Stimulated activated naive CD8-positive, alpha-beta T cell treated with anti-CD3 and anti-CD28 coated beads, Interleukin-15, amount 100 ng/mL, for 72 hours (primary cell): ENCODE data around the gene PACS1.

Source experiments
- ATAC-seq: fragments of 150-1000 bp; cut with Tn5 transposase; 2 replicates; pipeline ENCODE4 v1.10.0; 2021; ENCODE audit warnings: mild to moderate bottlenecking, moderate library complexity
- DNase-seq, 2 donors: peaks; one replicate each; pipeline ENCODE4 v3.0.0; 2021 to 2022
- H3K27ac Mint-ChIP-seq, 2 donors: one replicate each; pipeline ENCODE4 v1.8.0; 2022; ENCODE audit warnings: mild to moderate bottlenecking in 2 of 2, mixed read lengths in 2 of 2, moderate library complexity in 2 of 2
- H3K27me3 Mint-ChIP-seq: one replicate; pipeline ENCODE4 v1.8.0; 2022; ENCODE audit warnings: mixed read lengths
- H3K4me1 Mint-ChIP-seq: one replicate; pipeline ENCODE4 v1.8.0; 2022; ENCODE audit warnings: mild to moderate bottlenecking, mixed read lengths
- H3K4me3 Mint-ChIP-seq, 2 donors: one replicate each; pipeline ENCODE4 v1.8.0; 2022; ENCODE audit warnings: mild to moderate bottlenecking in 2 of 2, mixed read lengths in 2 of 2, moderate library complexity in 1 of 2
- H3K9me3 Mint-ChIP-seq, 2 donors: one replicate each; pipeline ENCODE4 v1.8.0; 2022; ENCODE audit warnings: mixed read lengths in 2 of 2

PACS1 gene

DNA sequence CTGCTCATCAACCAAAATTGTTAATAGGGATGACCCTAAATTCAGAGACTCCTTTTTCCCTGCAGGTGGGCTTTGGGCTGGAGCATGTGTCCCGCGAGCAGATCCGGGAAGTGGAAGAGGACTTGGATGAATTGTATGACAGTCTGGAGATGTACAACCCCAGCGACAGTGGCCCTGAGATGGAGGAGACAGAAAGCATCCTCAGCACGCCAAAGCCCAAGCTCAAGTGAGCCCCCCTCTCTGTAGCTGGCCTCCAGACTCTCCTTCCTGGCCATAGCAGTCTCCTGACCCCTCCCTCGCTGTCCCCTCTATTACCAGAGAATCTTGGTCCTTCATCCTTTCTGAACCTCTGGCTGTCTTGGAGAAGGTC is 150.5 kb downstream of the PACS1 start:
- Mint-ChIP-seq H3K4me1 (peaks cover 27% of the 10 kb centered on the region), H3K27me3 (no peaks in the 10 kb centered on the region), H3K4me3 (no peak overlapping the region), H3K27ac (no peak overlapping the region), H3K9me3 (no peaks in the 10 kb centered on the region)
- DNase-seq: no peak
- no peak for ATAC-seq

DNA sequence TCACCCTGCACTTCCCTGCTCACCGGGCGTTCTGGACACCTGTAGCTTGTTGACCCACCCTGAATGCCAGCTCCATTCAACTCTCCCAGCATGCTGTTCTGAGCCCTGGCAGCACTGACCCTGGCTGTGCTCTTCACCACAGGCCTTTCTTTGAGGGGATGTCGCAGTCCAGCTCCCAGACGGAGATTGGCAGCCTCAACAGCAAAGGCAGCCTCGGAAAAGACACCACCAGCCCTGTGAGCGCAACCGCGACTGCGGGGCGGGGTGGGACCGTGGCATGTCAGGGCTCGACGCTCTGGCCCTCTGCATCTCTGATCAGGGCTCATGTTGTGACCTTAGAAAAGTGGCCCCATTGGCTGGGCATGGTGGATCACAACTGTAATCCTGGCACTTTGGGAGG is 150.9 kb downstream of the PACS1 start:
- peaks cover 29% of the 10 kb centered on the region for H3K4me1 Mint-ChIP-seq
- ATAC-seq (no peak), DNase-seq (no peak)
- no peak overlapping the region for H3K4me3 Mint-ChIP-seq
- no peaks in the 10 kb centered on the region for H3K27me3 Mint-ChIP-seq
- peak overlapping the region; percentile 54 to 97 for H3K27ac Mint-ChIP-seq
- no peaks in the 10 kb centered on the region for H3K9me3 Mint-ChIP-seq

- Mint-ChIP-seq H3K9me3 (no peaks in the 10 kb centered on the region), H3K27me3 (no peaks in the 10 kb centered on the region), H3K27ac (peak overlapping the region; percentile 92 to 97), H3K4me3 (peak overlapping the region; percentile 59 to 66), H3K4me1 (peaks cover 33% of the 10 kb centered on the region)
- DNase-seq (peak; percentile 9 to 28), ATAC-seq (peak; percentile 26)
Observed at GRCh38 chr11:66221726-66222236, 151.7 kb downstream of the PACS1 start.

DNA sequence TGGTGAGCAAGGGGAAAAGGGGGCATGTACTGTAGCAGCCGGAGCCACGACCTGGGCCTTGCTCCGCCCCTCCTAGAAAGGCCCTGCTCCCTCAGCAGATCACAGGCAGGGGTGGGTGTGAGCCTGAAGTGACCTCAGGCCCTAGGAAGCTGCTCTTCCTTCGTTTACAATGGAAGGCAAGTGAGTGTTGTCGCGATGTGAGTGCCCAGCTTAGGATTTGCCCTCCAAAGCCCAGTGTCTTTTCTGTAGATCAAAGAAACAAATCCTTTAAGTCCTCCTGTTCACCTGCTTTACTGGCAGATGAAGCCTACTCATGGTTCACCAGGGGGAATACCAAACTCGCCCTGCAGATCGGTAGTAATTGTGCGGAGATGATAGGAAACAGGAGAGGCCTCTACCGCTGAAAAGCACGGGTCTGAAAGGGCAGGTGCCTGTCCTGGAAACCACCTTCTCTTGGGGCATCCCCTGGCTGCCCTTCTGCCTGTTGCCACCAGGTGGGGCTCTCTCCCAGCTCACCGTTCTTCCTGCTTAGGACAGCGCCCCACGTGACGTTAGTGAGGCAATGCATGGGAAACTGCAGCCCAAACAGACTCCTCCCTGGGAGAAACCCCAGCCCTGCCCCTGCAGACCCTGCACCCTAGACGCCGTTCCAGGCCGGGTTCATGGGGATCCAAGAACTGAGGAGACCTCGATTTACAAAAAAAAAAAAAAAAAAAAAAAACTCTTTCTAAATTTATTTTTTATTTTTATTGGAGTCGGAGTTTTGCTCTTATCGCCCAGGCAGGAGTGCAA is 152.5 kb downstream of the PACS1 start:
- DNase-seq: peak; percentile 94 to 96
- no peaks in the 10 kb centered on the region for H3K27me3 Mint-ChIP-seq
- no peaks in the 10 kb centered on the region for H3K9me3 Mint-ChIP-seq
- H3K4me3 Mint-ChIP-seq: peak overlapping the region; percentile 59 to 66
- peak; percentile 98 for ATAC-seq
- H3K4me1 Mint-ChIP-seq: peaks cover 33% of the 10 kb centered on the region
- peak overlapping the region; percentile 92 to 97 for H3K27ac Mint-ChIP-seq

DNA sequence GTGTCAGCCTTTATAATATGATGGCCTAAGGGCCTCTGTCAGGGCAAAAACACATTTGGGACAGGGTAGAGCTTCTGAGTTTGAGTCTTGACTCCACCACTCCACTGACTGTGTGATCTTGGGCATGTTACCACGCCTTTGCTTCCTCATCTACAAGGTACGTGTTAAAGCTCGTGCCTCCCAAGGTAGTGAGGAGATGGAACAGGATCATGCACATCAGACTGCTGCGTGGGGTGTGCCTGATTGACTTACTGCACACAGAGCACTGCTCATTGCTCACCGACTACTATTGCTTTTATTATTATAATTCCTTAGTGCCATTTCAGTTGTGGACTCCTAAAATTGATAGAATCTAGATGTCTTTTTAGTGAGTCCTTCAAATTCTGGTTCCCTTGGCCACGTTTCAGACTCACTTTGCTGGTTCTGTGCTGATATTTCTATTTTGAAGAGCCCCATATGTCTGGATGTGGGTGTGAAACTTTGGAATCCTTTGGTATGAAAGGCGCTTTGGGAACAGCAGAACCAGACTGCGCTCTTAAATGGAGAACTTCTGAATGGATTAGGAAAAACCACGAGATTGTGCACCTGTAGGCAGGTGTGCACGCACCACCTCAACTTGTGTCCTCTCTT is 154.3 kb downstream of the PACS1 start:
- H3K9me3 Mint-ChIP-seq: no peaks in the 10 kb centered on the region
- no peak overlapping the region for H3K27ac Mint-ChIP-seq
- DNase-seq (no peak), ATAC-seq (no peak)
- no peak overlapping the region for H3K4me3 Mint-ChIP-seq
- no peaks in the 10 kb centered on the region for H3K27me3 Mint-ChIP-seq
- H3K4me1 Mint-ChIP-seq: peaks cover 26% of the 10 kb centered on the region

- Mint-ChIP-seq H3K9me3 (no peaks in the 10 kb centered on the region), H3K4me1 (peaks cover 26% of the 10 kb centered on the region), H3K4me3 (no peak overlapping the region), H3K27me3 (no peaks in the 10 kb centered on the region), H3K27ac (no peak overlapping the region)
- ATAC-seq (no peak), DNase-seq (no peak)
Observed at GRCh38 chr11:66225066-66225465, 155.0 kb downstream of the PACS1 start.

DNA sequence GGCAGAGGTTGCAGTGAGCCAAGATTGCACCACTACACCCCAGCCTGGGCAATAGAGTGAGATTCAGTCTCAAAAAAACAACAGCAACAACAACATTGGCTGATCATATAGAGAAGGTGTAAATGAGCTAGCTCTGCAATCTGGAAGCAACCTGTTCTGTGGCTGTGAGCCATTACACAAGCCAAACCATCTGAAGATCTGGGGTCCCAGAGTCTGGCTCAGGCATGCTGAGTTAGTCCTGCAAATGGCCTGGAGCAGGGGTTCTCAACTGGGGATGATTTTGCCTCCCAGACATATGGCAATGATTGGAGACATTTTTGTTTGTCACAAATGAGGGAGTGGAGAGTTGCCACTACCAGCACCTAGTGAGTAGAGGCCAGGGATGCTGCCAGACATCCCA is 156.0 kb downstream of the PACS1 start:
- H3K9me3 Mint-ChIP-seq: no peaks in the 10 kb centered on the region
- DNase-seq: no peak
- peaks cover 23% of the 10 kb centered on the region for H3K4me1 Mint-ChIP-seq
- ATAC-seq: no peak
- H3K27ac Mint-ChIP-seq: no peak overlapping the region
- H3K4me3 Mint-ChIP-seq: no peak overlapping the region
- H3K27me3 Mint-ChIP-seq: no peaks in the 10 kb centered on the region

DNA sequence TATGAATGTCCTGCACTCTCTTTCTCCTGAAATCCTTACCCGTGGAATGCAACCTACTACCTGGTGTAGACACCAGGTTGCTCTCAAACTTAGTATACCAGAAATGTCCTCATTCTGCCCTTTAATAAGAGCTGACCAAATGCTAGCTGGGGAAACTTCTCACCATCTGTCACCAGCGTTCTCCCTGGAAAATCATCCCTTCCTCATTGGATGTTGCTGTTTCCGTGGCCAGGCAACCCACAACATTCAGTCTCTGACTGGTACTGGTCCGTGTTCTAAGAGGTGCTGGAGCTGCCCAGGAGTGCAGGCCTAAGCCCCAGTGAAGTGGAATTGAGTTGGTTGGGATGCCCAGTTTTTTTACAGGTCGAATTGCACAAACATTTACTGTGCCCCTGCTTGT is 157.6 kb downstream of the PACS1 start:
- H3K9me3 Mint-ChIP-seq: no peaks in the 10 kb centered on the region
- no peak overlapping the region for H3K27ac Mint-ChIP-seq
- peaks cover 7% of the 10 kb centered on the region for H3K4me1 Mint-ChIP-seq
- no peak for DNase-seq
- no peaks in the 10 kb centered on the region for H3K27me3 Mint-ChIP-seq
- H3K4me3 Mint-ChIP-seq: no peak overlapping the region
- no peak for ATAC-seq

GRCh38 chr11:66228521-66228920 is 158.4 kb downstream of the PACS1 start:
- no peak for DNase-seq
- Mint-ChIP-seq H3K4me1 (peaks cover 6% of the 10 kb centered on the region), H3K9me3 (no peaks in the 10 kb centered on the region), H3K27ac (peak overlapping the region in 1 of 2 donors; percentile 69), H3K4me3 (no peak overlapping the region), H3K27me3 (no peaks in the 10 kb centered on the region)
- ATAC-seq: no peak

GRCh38 chr11:66230156-66230555 is 160.1 kb downstream of the PACS1 start:
- DNase-seq (no peak), ATAC-seq (no peak)
- no peaks in the 10 kb centered on the region for H3K9me3 Mint-ChIP-seq
- peaks cover 6% of the 10 kb centered on the region for H3K4me1 Mint-ChIP-seq
- H3K27ac Mint-ChIP-seq: no peak overlapping the region
- H3K4me3 Mint-ChIP-seq: no peak overlapping the region
- H3K27me3 Mint-ChIP-seq: no peaks in the 10 kb centered on the region

DNA sequence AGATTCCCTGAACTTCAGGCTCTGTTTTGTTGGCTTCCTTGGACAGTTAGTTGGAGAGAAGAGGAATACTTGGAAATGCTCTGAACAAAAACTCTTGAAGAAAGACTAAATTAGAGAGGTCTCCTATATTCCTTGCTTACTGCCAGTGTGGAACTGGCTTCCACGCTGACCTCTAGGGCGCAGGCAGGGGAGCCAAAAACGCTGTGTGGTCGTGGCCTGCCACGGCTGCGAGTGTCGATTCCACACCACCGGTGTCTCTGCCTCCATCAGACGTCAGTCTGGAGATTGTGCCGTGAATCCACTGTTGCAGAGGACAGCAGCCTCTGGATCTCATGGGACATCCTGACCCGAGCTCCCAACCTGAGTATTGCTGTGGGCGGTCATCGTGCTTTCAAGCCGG is 160.9 kb downstream of the PACS1 start:
- ATAC-seq: no peak
- no peaks in the 10 kb centered on the region for H3K9me3 Mint-ChIP-seq
- peaks cover 4% of the 10 kb centered on the region for H3K4me1 Mint-ChIP-seq
- H3K27ac Mint-ChIP-seq: no peak overlapping the region
- H3K4me3 Mint-ChIP-seq: no peak overlapping the region
- no peak for DNase-seq
- H3K27me3 Mint-ChIP-seq: no peaks in the 10 kb centered on the region

GRCh38 chr11:66231561-66231960 is 161.5 kb downstream of the PACS1 start:
- peak overlapping the region; percentile 0 to 72 for H3K27ac Mint-ChIP-seq
- H3K9me3 Mint-ChIP-seq: no peaks in the 10 kb centered on the region
- DNase-seq (no peak), ATAC-seq (no peak)
- H3K4me1 Mint-ChIP-seq: no peaks in the 10 kb centered on the region
- H3K4me3 Mint-ChIP-seq: no peak overlapping the region
- H3K27me3 Mint-ChIP-seq: no peaks in the 10 kb centered on the region

DNA sequence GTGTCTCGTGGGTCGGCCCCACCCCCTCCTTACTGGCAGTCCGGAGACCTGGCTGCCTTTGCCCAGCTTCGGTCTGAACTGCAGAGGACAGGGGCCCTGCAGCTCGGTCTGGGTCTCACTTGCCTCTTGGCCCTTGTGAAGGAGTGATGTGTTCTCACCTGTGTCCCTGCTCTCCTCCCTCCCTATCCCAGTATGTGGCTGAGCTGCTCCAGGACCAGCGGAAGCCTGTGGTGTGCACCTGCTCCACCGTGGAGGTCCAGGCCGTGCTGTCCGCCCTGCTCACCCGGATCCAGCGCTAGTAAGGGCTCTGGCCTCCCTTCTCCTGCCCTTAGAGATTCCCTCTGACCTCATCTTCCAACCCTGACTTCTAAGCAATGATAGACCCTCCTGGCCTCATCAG is 162.7 kb downstream of the PACS1 start:
- H3K27ac Mint-ChIP-seq: no peak overlapping the region

GRCh38 chr11:66233301-66233700 is 163.2 kb downstream of the PACS1 start:
- ATAC-seq: no peak
- H3K27me3 Mint-ChIP-seq: no peaks in the 10 kb centered on the region

More for the DNA sequence above, 162.7 kb downstream of the PACS1 start:
- DNase-seq (no peak), ATAC-seq (no peak)
- Mint-ChIP-seq H3K27me3 (no peaks in the 10 kb centered on the region), H3K4me3 (no peak overlapping the region), H3K9me3 (no peaks in the 10 kb centered on the region), H3K4me1 (no peaks in the 10 kb centered on the region)

GRCh38 chr11:66235141-66235540 is 165.1 kb downstream of the PACS1 start:
- no peak overlapping the region for H3K4me3 Mint-ChIP-seq
- no peak overlapping the region for H3K27ac Mint-ChIP-seq
- H3K4me1 Mint-ChIP-seq: no peaks in the 10 kb centered on the region
- DNase-seq: no peak
- H3K9me3 Mint-ChIP-seq: no peaks in the 10 kb centered on the region
- H3K27me3 Mint-ChIP-seq: no peaks in the 10 kb centered on the region
- ATAC-seq: no peak

More at GRCh38 chr11:66233301-66233700, 163.2 kb downstream of the PACS1 start:
- H3K9me3 Mint-ChIP-seq: no peaks in the 10 kb centered on the region
- no peak overlapping the region for H3K4me3 Mint-ChIP-seq
- peak overlapping the region in 1 of 2 donors; percentile 61 for H3K27ac Mint-ChIP-seq
- no peaks in the 10 kb centered on the region for H3K4me1 Mint-ChIP-seq
- DNase-seq: no peak

DNA sequence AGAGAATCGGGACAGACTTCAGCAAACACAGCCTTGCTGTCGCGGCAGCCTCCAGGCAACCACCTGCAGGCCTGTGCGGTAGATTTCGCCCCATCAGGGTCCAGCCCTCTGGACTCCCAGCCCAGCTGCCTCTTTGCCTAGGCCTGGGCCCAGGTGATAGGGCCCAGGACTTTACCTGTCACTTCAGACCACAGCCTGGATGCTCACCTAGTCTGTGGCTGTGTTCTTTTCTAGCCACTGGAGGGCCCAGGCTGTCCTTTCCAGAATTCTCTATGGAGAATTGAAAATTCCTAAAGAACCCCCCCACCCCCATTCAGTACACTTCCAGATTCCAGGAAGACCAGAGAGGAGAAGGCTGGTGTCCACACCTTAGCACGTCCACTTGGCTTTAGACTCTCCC is 167.8 kb downstream of the PACS1 start:
- no peak for DNase-seq
- H3K27ac Mint-ChIP-seq: peak overlapping the region in 1 of 2 donors; percentile 75
- H3K9me3 Mint-ChIP-seq: no peaks in the 10 kb centered on the region
- no peaks in the 10 kb centered on the region for H3K4me1 Mint-ChIP-seq
- no peak overlapping the region for H3K4me3 Mint-ChIP-seq
- H3K27me3 Mint-ChIP-seq: no peaks in the 10 kb centered on the region
- ATAC-seq: no peak
